HG03045 (cell line): ENCODE results near the gene CEBPA.

ENCODE experiments used
- ATAC-seq: cut with Tn5 transposase; IDR thresholded peaks from one replicate; pipeline ENCODE4 v1.9.1; 2021; ENCODE audit warnings: mild to moderate bottlenecking, moderate library complexity; ENCODE audit not compliant: unreplicated experiment

CEBPA gene

DNA sequence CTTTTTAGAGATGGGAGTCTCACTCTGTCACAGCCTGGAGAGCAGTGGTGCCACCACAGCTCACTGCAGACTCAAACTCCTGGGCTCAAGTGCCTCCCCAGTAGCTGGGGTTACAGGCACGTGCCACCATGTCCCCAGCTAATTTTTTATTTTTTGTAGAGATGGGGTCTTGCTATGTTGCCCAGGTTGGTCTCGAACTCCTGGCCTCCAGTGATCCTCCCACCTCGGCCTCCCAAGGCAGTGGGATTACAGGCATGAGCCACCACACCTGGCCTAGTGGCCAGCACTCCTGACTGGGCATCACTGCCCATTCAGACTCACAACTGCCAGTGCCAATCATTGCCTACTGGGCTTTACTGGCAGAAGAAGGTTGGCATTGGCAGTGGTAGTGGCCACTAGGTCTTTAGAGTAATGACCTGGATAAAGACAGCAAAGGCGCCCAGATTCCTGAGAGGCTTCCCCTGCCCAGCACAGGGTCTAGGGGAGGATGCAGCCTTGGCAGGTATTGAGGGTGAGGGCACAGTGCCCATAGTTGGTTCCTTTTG, 49.8 kb downstream of the CEBPA start:
- no peak for ATAC-seq

GRCh38 chr19:33251526-33252090, 50.7 kb downstream of the CEBPA start:
- no peak for ATAC-seq

- no peak for ATAC-seq
Observed at GRCh38 chr19:33251076-33251475, 51.3 kb downstream of the CEBPA start.

GRCh38 chr19:33250500-33250899, 51.8 kb downstream of the CEBPA start:
- ATAC-seq: no peak
